GM15510 (cell line): Measurements from ENCODE around the gene IL4R.

ENCODE experiments used
- POLR2A ChIP-seq: IDR thresholded peaks from 3 replicates; pipeline ENCODE4 v1.6.1; 2011; ENCODE audit warnings: borderline replicate concordance; ENCODE audit not compliant: insufficient read length; ENCODE audit errors: extremely low read depth

Gene IL4R

DNA sequence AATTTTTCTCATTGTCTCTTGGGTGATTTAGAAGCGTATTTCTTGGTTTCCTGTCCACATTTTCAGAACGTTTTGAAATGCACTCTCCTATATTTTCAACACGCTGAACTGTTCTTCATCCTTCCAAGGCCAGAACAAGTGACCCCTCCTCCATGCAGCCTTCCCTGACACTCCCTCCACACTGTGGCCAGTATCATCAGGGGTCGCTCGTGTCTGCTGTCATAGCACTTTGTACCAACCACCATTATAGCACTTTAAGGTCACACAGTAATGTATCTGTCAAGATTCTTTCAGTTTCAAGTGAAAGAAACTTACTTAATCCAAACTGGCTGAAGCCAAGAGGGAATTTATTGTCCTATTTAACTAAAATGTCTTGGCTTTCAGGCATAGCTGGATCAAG, 70.7 kb downstream of the IL4R start:
- TF ChIP-seq POLR2A = no peak

DNA sequence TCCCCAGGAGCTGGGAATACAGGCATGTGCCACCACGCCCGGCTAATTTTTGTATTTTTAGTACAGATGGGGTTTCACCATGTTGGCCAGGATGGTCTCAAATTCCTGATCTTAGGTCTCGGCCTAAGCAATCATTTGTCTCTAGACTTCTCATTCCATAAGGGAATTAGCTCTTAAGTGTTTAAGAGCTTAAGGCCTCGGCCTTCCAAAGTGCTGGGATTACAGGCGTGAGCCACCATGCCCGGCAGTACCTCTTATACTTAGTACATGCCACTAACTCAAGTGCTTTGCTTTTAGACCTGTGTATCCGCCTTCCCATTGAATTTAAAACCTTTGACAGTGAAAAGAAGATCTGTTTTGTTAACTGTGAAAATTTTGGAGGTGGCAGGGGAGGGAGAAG, 71.6 kb downstream of the IL4R start:
- no peak for TF ChIP-seq POLR2A

DNA sequence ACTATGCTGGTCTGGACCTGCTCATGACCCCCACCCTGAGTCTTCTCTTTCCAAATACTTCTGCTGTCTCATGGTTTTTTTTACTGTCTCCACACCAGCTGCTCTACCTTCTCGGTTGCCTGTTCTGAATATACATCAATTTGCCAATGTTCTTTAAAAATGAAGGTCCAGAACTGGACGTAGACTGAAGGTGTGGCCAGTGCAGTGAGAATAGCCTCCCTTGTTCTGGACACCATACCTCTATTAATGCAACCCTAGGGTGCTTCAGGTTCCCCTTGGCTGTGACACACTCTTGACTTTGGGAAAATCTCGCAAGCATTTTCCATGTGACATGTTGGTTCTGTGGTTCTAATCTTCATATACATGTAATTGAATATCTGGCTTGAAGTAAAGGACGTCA, 72.9 kb downstream of the IL4R start:
- TF ChIP-seq POLR2A = no peak

DNA sequence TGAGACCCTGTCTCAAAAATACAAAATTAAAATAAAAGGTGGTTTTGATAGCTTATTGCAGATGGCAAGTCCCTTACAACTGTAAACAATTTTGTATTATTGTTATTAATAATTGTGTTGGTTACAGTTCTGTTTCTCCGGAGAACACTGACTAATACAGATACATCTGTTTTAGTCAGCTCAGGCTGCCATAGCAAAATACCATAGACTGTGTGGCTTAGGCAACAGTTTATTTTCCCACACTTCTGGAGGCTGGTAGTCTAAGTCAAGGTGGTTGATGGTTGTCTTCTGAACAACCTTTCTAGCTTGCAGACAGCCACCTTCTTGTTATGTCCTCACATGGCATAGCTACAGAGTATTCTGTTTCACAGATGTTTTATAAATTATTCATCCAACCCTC, 74.0 kb downstream of the IL4R start:
- no peak for TF ChIP-seq POLR2A

DNA sequence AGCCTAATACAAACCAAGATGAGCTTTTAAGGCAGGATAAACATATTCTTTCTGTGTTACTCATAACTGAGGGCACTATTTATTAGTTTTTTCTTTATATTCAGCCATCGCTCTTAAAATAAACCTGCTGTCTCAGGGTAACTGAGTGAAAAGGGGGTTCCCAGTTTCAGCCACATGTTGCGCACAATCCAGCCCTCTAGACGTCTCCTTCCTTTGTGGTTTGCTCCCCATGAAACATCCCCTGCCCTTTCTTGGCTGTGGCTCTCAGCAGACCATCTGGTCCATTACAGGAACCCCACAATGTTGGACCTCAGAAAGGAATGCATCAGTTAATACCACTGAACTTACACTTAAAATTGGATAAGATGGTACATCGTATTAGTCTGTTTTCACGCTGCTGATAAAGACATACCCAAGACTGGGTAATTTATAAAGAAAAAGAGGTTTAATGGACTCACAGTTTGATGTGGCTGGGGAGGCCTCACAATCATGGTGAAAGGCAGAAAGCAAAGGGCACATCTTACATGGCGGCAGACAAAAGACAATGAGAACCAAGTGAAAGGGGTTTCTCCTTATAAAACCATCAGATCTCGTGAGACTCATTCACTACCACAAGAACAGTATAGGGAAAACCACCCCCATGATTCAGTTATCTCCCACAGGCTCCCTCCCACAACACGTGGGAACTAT, 75.6 kb downstream of the IL4R start:
- no peak for TF ChIP-seq POLR2A

DNA sequence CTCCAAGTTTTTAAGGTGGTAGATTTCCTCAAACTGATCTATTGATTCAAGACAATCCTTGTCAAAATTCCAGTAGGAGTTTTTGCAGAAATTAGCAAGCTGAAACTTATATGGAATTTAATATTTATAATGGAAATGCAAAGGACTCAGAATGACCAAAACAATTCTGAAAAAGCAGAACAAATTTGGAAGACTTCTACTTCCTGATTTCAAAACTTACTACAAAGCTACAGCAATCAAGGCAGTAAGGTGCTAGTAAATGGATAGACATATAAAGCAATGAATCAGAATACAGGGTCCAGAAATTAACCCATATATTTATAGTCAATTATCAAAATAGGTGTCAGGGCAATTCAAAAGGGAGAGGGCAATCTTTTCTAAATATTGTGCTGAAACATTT, 76.4 kb downstream of the IL4R start:
- no peak for TF ChIP-seq POLR2A

DNA sequence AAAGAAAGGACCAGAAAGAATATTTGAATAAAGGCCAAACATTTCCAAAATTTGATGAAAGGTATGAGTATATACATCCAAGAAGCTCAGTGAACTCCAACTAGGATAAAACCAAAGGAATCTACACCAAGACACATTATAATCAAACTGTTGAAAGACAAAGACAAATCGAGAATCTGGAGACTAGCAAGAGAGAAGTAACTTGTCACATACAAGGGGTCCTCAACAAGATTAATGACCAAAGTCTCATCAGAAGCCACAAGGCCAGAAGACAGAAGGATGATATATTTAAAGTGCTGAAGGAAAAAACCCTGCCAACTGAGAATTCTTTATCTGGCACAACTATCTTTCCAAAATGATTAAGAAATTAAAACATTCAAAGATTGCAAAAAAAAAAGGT, 78.9 kb downstream of the IL4R start:
- no peak for TF ChIP-seq POLR2A

DNA sequence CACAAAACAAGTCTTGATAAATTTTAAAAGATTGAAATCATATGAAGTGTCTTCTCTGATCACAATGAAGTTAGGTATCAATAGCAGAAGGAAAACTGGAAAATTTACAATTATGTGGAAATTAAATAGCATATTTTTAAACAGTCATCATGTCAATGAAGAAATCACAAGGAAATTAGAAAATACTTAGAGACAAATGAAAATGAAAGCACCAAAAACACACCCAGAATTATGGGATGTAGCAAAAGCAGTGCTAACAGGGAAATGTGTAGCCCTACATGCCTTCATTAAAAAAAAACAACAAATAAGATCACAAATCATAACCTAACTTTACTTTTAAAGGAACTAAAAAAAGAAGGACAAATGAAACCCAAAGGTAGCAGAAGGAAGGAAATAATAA, 80.7 kb downstream of the IL4R start:
- TF ChIP-seq POLR2A = no peak

DNA sequence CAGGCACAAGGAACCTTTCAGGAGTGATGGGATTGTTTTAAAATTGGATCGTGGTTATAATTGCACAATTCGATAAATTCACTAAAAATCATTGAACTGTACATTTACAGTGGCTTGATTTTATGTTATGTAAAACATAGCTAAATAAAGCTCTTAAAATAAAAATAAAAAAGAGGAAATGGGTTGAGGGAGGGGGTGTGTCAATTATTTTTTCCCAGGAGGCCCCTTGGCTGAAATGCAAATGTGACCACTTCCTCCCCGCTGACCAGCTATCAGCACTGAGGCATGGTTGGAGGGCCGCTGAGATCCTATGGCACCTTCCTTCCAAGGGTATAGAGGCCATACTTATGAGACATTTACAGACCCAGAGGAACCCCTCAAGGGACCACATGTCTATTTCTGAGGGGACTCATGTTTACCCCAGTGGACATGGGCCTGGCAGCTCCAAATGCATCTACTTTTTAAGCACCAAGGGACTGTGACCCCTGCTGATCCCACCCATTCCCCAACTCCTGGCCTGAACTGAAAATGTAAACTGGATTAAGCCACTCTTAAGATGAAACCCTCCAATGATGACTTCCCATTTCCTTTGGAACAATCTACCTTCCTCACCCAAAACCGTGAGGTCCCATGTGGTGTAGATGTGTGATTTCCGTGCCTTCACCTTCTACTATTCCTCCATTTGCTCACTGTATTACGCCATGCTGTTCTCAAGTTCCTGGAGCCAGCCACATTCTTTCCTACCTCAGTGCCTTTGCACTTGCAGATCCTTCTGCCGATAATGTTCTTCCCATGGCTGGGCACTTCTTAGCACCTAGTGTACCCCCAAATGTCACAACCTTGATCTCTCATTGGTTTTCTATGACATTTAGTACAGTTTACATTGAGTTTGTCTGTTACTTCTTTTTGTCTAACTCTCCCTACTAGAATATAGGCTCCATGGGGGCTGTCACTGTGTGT, 85.4 kb downstream of the IL4R start:
- no peak for TF ChIP-seq POLR2A

DNA sequence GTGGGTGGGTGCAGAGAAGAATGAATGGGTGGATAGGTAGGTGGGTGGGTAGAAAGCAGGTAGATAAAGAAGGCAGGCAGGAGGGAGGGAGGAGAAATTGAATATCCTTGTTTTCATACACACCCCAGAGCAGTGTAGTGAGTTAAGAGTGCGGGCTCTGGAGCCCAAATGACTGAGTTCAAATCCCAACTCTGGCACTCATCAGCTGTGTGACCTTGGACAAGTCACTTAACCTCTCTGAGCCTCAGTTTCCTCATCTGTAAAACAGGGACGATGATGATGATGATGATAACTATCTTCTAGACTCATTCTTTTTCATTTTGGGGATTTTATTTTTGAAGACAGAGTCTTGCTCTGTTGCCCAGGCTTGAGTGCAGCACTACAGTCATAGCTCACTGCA, 86.2 kb downstream of the IL4R start:
- no peak for TF ChIP-seq POLR2A

DNA sequence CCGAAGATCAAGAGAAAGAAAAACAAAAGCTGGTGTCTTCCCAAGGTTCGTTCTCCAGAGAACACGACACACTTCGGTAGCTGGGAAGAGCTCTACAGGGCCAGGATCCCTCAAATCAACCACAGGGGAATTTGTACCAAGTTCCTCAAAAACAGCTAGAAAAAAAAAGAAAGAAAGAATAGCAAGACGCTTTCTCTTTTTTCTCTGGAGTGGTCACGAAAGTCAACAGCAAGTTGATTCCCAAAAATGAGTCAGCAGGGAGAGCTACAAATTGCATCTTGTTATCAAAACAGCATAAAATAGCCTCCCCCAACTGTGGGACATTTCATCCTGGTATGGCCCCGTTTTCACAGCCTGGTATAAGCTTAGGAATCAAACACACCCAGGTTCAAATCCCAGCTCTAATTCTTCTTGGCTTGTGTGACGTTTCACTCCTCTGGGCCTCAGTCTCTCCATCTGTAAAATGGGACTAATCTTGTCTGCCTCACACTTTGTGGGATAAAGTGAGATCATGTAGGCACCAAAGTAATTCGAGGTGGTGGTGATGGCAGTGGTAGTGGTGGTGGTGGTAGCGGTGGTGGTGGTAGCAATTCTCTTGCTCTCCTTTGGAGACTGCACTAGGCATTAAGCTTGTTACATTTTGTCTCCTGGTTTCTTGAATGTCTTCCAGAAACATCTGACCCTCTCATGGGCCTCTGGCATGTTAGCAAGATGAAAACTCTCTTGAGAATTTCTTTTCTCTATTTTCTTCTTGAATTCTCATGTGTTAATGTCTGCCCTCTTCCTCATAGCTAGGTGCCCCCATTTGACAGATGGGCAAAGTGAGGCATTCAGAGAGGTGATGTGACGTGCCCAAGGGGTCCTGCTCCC, 87.2 kb downstream of the IL4R start:
- no peak for TF ChIP-seq POLR2A

DNA sequence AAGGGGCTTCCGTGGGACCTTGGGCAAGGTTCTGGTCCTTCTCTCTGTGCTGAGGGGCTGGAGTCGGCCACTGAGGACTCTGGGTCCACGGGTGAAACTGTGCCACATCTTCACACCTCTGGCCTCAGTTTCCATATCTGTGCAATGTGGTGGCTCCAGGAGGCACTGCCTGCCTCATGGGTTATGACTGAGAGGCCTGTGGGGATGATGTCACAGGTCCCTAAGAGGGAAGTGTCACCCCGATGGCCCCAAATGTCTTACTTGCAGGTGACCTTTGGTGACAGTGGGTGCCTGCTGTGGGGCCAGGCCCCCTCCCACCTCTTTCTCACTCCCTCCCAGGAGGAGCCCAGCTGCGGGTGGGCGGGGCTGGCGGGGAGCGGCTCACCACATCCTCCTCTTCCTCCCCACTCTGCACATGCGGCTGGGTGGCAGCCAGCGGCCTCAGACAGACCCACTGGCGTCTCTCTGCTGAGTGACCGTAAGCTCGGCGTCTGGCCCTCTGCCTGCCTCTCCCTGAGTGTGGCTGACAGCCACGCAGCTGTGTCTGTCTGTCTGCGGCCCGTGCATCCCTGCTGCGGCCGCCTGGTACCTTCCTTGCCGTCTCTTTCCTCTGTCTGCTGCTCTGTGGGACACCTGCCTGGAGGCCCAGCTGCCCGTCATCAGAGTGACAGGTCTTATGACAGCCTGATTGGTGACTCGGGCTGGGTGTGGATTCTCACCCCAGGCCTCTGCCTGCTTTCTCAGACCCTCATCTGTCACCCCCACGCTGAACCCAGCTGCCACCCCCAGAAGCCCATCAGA, 88.2 kb downstream of the IL4R start, which contains the start of gene IL21R:
TSS of gene IL21R (plus strand) at position 407 of the 801 bp plus-strand sequence. CDS start 27,898 bp downstream, outside the sequence.
- peak; percentile 95 for TF ChIP-seq POLR2A

DNA sequence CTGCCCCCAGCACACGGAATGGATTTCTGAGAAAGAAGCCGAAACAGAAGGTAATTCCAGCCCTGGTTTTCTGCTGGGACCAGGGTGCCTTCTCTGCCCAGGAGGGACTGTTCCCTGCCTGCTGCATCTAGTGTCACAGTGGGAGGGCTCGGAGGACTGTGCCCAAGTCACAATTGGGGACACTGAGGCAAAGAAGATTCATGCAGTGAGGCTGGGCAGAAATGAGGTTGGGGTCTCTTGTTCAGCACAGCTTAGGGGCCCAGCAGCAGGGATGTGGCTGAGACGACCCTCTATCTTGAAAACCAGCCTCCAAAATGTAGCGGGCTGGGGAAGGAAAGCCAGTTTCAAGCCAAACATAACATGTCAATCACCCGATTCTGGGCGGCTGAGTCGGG, 88.8 kb downstream of the IL4R start:
- TF ChIP-seq POLR2A = no peak
